ENCODE results near the gene ORMDL3.

DNA sequence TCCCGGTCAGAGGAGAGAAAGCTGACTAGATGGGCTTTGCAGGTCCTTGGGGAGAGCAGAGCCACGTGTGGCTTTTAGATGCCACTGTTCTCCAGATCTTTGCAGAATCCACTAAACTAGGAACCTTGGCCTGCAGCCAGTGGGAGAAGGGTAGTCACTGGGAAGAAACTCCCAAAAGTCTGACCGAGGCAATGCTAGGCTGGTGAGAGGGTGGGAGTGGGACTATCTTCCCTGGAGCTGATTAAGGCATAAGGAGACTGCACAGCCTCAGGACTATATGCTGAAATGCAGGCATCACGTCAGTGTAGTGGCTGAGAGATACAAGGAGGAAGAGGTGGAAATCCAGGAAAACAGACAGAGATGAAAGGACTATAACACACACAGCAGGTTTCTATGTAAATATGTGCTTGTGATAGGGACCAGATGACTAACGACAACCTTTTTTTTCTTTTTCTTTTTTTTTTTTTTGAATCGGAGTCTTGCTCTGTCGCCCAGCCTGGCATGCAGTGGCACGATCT lies 33.2 kb upstream of the ORMDL3 start:
- TF ChIP-seq, protein P1, sequence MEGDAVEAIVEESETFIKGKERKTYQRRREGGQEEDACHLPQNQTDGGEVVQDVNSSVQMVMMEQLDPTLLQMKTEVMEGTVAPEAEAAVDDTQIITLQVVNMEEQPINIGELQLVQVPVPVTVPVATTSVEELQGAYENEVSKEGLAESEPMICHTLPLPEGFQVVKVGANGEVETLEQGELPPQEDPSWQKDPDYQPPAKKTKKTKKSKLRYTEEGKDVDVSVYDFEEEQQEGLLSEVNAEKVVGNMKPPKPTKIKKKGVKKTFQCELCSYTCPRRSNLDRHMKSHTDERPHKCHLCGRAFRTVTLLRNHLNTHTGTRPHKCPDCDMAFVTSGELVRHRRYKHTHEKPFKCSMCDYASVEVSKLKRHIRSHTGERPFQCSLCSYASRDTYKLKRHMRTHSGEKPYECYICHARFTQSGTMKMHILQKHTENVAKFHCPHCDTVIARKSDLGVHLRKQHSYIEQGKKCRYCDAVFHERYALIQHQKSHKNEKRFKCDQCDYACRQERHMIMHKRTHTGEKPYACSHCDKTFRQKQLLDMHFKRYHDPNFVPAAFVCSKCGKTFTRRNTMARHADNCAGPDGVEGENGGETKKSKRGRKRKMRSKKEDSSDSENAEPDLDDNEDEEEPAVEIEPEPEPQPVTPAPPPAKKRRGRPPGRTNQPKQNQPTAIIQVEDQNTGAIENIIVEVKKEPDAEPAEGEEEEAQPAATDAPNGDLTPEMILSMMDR (IDR thresholded peaks at IDR 0.05): no peak
- no peak for TF ChIP-seq POLR2A (IDR thresholded peaks at IDR 0.05)

Measured in lower leg skin (tissue), 3 donors.